Prostate gland (tissue), 2 donors: ENCODE data around the gene TEAD3.

Experiments used
- CTCF ChIP-seq, 4 experiments: fragments of 200-600 bp in 2 of 4; fragments of 450-650 bp in 2 of 4; sonication (generic) in 2 of 4; IDR thresholded peaks; 1 replicate in 3 of 4; 2 replicates in 1 of 4; pipeline ENCODE4 v1.5.1; 2016 to 2019; ENCODE audit warnings: antibody characterized with exemption in 4 of 4, mild to moderate bottlenecking in 2 of 4, moderate library complexity in 2 of 4
- POLR2AphosphoS5 ChIP-seq: sonication (generic); formaldehyde crosslinking; IDR thresholded peaks from one replicate; pipeline ENCODE4 v1.6.1; 2017; ENCODE audit warnings: antibody characterized with exemption

GRCh38 chr6:35534407-35535170 is 37.7 kb upstream of the TEAD3 start:
- TF ChIP-seq POLR2AphosphoS5 (no peak), CTCF (IDR thresholded peaks at IDR 0.05) (no peak)
